Stomach (tissue), 4 donors: ENCODE data around the gene EIF3J.

ENCODE experiments used
- CTCF ChIP-seq, 7 experiments: fragments of 450-650 bp in 4 of 7; fragments of 200-600 bp in 3 of 7; sonication (generic) in 3 of 7; IDR thresholded peaks; one replicate each; pipeline ENCODE4 v1.5.1; 2016 to 2019; ENCODE audit warnings: antibody characterized with exemption in 7 of 7, control low read depth in 2 of 7, mild to moderate bottlenecking in 1 of 7
- EP300 ChIP-seq: sonication (generic); formaldehyde crosslinking; IDR thresholded peaks from one replicate; pipeline ENCODE4 v1.6.1; 2017; ENCODE audit warnings: antibody characterized with exemption
- POLR2A ChIP-seq, 4 donors: fragments of 450-650 bp; IDR thresholded peaks; one replicate each; pipeline ENCODE4 v1.6.1; 2016; ENCODE audit warnings: antibody characterized with exemption in 4 of 4, control low read depth in 2 of 4, mild to moderate bottlenecking in 1 of 4, moderate library complexity in 1 of 4
- POLR2AphosphoS5 ChIP-seq, 3 donors: sonication (generic); formaldehyde crosslinking; IDR thresholded peaks; one replicate each; pipeline ENCODE4 v1.6.1; 2016; ENCODE audit warnings: antibody characterized with exemption in 3 of 3

- peak in 2 of 7 experiments; percentile 14 to 40 for TF ChIP-seq CTCF (IDR thresholded peaks at IDR 0.05)
- TF ChIP-seq POLR2AphosphoS5 (IDR thresholded peaks at IDR 0.05): no peak
- TF ChIP-seq POLR2A (IDR thresholded peaks at IDR 0.05): no peak
- TF ChIP-seq EP300: no peak
Measured at GRCh38 chr15:44593042-44593736, 56.2 kb downstream of the EIF3J start.
